PC-3 (cell line): ENCODE results near the gene OSMR.

ENCODE experiments used
- CTCF ChIP-seq: fragments of 300-600 bp; sonication (generic); conservative IDR thresholded peaks from 2 replicates; pipeline ENCODE4 v1.5.1; 2017; ENCODE audit warnings: antibody characterized with exemption, low read depth, mild to moderate bottlenecking, low read length
- EZH2 ChIP-seq: fragments of 300-600 bp; sonication (generic); IDR thresholded peaks from one replicate; pipeline ENCODE4 v1.6.1; 2017; ENCODE audit warnings: antibody characterized with exemption, mild to moderate bottlenecking, low read length; ENCODE audit not compliant: unreplicated experiment
- EZH2phosphoT487 ChIP-seq: fragments of 300-600 bp; sonication (generic); IDR thresholded peaks from 2 replicates; pipeline ENCODE4 v1.6.1; 2018; ENCODE audit warnings: mild to moderate bottlenecking, antibody characterized with exemption, low read length, borderline replicate concordance

GRCh38 chr5:38935437-38935836 is 89.6 kb downstream of the OSMR start:
- no peak for TF ChIP-seq CTCF
- TF ChIP-seq EZH2, result no peak
- no peak for TF ChIP-seq EZH2phosphoT487
